DMS153 treated with DMSO at 0.1 percent for 48 hours (cell line): Measurements from ENCODE around the gene NBAS.

ENCODE experiments used
- DNase-seq: peaks from one replicate; lab custom pipeline; 2025; ENCODE audit not compliant: unreplicated experiment; lab: John Stamatoyannopoulos, UW

The NBAS gene

DNA sequence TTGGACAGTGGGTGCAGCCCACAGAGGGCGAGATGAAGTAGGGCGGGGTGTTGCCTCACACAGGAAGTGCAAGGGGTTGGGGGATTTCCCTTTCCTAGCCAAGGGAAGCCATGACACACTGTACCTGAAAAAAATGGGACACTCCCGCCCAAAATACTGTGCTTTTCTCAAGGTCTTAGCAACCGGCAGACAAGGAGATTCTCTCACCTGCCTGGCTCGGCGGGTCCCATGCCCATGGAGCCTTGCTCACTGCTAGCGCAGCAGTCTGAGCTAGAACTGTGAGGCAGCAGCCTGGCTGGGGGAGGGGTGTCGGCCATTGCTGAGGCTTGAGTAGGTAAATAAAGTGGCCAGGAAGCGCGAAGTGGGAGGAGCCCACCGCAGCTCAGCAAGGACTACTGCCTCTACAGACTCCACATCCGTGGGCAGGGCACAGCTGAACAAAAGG, 244.7 kb downstream of the NBAS start:
- no peak for DNase-seq

DNA sequence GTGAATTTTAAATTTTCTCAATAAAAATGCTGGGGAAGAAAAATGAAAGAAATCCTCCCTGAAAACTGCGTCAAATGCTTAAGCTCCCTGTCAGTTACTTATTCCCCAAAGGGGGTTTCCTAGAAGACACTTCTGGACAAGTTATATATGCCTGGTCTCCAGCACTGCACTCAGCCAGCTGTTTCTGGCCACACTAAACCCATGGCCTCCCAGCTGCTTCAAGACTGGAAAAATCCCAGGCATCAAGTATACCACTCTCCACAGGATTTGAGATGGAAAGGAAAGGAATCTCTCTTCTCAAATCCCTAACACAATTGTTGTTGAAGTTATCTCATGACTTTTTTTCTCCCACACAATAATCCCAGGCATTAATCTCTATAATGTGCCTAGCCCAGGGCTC, 245.7 kb downstream of the NBAS start:
- no peak for DNase-seq

DNA sequence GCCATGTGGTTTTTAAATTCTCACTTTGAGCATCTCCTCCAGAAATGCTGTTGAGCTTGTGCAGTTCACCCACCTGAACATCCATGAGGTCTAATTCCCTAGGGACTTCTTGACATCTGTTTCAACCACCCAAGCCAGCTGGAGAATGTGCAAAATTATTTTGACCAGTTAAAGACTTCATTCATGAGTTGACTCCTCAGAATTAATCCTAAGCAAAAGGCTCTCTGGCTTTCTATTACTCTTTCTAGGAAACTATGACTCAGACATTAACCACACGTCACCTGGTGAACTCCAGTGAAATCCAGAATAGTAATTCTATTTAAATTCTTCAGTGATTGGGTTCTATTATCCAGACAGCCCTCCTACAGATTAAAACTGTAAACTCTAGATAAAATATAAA, 247.5 kb downstream of the NBAS start:
- DNase-seq, result no peak

DNA sequence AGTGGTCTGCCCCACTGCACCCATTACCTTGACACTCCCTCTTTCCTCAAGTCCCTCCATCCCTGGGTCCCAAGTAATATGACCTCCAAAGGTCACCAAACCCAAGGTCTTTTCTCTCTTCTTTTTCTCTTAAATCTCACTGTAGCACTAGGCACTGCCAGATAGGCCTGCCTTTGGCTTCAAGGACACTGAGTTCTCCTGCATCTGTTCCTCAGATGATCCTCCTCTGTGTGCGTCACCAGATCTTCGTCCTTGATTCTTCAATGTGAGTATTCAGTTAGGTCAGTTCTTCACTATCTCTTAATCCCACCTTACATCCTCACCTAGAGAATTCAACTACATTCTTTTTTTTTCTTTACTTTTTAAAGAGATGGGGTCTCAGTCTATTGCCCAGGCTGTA, 249.2 kb downstream of the NBAS start:
- no peak for DNase-seq

DNA sequence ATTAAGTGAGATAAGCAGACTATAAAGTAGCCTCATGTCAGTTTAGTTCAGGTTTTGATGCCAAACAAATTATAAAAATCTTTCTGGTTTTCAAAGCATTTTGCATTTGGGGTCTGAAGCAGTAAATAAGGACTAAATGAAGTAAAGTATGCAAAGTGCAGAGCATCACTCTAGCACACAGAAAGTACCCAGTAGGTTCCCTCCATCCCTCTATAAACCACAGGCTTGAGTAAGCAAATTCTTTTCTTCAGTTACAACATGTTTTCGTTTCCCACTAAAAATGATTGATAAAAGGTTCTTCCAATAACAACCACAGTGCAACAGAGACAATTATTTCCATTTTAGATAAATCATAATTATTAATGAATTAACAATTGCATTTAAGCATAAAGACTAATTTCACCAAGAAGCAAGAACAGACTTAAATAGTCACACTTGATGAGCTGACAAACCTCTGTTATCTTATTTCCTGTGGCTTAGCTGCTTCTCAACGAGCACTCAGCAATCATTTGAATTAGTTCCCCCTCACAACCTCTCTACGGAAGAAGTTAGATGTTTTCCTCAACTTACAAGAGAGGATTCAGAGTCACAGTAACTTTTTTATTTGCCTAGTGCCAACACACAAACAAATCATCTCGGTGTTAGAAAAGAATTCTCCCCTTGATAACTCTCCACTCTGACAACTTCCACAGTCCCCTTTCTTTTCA, 249.8 kb downstream of the NBAS start:
- no peak for DNase-seq

DNA sequence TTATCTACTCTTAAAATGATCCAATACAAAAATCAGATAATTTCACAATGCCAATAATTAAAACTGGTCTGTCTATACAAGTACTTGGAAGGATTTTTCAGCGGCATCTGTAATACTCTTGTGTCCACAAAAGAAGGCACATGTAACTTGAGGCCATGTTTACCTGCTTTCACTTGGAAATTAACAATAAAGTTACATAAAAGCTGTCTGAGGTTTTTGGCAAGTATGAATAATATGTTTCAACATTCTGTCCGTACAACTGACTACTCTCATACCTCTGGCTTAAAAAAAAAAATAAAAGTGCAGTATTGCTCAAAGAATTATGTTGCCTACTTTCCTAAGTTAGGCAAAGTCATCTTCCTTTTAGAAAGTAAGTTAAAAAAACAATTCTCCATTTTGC, 253.6 kb downstream of the NBAS start:
- no peak for DNase-seq

DNA sequence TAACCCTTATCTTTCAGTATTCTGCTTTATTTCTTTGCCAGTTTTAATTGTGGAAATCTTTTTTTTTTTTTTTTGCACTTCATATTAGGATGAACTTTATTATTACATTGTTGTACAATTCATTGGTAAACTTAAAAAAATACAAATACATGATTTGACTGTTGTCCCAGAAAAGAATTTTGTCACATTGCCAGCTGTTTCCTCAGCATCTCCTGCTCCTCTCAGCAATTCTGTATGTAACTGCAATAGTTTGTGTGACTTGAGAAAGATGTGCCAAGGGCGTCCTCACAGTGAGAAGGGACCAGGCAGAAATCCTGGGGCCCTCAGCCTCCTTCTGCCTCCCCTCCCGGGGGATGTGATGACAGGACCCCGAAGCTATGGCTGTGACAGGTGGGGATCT, 254.4 kb downstream of the NBAS start:
- no peak for DNase-seq

DNA sequence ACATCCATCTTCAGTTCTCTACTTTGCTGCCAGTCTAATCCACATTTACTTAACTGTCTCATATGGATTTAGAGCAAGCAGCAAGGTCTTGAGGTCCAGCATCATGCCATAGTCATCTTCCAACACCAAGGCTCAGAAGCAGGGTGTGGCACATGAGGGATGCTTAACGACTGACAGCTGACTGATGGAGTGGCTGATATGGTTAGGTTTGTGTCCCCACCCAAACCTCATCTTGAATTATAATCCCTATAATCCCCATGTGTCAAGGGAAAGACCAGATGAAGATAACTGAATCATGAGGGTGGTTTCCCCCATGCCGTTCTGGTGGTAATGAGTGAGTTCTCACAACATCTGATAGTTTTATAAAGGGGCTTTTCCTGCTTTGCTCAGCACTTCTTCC, 257.3 kb downstream of the NBAS start:
- no peak for DNase-seq

DNA sequence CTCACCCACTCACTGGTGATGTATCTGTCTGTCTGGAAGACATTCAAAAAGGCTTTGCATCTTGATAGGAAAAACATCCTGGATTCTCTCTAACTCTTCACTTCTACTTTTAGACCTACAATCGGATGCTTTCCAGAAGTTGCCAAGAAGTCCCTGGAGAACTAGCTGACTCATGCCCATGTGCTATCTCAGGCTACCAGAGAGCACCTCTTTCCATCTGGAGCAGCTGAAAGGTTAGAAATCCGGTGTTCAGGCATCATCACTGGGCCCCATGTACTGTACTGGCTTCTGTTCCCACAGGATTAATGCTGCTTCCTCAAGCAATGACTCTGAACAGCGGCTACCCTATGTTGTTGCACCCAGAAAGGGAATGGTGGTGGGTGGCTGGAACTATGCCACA, 259.0 kb downstream of the NBAS start:
- DNase-seq, result no peak

DNA sequence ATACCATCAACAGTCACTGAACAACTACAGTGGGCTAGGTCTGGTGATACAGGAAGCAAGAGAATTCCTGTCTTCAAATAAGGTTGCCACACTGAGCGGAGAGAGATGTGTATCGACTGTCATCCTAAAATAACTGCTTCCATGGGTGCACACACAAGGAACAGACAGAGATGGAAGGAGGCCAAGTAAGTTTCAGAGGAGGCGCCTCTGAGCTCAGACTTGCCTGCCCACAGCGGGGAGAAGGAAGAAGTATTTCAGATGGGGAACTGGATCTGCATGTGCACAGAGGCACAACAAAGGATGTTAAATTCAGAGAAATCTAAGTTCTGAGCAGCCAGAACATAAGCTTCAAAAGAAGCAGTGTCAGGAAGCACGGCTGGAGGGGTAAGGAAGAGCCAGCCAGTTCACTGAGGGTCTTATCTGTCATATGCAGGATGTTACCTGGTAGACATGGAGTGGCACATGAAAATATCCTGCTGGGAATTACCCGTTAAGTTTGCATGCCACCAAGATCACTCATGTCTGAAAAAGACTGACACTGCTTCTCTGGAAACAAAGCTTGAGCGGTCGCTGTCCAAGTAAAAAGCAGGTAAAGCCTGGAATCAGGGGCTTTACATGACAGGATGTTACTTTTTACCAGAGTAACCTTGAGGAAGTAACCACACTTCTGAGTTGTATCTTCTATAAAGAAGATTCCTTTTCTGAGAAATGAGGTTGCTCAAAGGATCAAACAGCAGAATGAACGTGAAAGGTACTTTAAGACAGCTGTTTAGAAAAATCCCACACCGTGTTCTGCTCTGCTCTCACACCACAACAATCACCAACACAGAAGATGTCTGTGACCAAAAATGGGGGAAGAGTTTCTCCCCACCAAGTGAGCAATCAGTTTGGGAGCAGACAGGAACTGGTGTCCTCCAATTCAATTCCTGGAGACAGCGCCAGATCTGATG, 260.2 kb downstream of the NBAS start:
- DNase-seq, result no peak

DNA sequence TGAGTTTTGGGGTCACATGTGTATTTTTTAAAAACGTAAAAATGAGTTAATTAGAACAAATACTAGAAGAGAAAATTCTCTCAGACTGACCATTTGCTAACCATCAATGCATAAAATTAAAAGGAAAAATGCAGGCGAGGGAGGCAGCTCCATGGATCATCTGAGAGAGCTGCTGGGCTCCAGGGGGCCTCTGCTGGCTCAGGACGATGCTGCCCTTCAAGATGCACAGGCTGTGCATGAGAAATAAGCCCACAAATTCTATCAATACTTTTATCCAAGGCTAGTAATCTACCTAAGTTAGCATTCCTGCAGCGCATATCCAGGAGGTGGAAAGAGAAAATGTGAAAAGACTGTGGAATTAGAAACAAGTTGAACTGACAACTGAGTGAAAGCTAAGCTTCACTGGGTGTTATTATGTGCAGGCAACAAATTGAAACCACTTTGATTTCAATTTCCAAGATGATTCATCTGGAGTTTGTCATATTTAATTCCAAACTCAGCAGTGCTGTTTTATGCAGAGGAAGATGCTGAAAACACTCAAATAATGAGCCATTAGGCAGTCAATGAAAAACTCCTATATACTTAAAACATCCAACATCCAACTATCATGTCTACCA, 261.1 kb downstream of the NBAS start:
- no peak for DNase-seq

DNA sequence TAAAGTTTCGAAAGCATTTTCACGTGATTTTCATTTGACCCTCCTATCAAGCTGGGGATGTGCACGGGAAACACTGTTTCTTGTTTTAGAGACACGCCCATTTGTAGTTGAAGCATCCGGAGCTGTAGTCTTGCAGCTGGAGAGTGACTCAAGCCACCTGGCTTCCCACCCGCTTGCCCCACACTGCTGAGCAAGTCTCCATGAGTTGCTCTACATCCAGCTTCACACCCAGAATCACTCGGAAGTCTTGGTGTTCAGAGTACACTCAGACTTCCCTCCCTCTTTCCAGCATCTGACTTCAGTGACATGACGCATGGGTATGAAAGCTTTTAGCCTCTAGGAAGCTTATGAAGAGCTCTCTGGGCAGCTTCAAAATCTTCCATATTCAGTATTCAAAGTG, 262.4 kb downstream of the NBAS start:
- DNase-seq, result no peak

DNA sequence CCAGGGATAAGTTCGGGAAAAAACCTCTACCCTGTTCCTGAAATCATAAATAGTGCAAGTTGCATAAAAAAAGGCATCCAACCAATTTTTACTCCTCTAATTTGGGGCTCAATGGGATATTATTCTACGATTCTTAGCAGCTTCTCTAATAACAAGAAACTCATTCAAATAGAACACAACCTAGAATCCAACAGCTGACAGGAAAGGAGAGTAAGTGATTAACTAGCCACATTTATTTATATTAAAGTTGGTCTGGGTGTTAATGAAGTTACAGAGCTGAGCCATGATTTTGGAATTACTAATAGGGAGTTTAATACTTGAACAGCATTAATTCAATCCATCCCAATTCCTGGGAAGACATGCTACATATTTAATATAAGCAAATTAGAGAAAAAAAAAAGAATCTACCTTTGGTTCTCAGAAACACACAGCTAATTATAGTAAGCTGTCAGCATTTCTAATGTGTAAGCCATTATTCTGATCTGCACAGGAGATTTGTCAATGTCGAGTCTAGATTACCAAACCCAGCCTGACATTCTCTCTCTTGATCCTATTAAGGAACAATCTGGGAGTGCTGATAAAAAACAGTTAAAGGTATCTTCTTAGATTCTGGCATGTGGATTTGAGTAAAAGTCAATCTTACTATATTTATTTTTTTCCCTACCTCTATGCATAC, 267.7 kb downstream of the NBAS start:
- DNase-seq, result no peak

DNA sequence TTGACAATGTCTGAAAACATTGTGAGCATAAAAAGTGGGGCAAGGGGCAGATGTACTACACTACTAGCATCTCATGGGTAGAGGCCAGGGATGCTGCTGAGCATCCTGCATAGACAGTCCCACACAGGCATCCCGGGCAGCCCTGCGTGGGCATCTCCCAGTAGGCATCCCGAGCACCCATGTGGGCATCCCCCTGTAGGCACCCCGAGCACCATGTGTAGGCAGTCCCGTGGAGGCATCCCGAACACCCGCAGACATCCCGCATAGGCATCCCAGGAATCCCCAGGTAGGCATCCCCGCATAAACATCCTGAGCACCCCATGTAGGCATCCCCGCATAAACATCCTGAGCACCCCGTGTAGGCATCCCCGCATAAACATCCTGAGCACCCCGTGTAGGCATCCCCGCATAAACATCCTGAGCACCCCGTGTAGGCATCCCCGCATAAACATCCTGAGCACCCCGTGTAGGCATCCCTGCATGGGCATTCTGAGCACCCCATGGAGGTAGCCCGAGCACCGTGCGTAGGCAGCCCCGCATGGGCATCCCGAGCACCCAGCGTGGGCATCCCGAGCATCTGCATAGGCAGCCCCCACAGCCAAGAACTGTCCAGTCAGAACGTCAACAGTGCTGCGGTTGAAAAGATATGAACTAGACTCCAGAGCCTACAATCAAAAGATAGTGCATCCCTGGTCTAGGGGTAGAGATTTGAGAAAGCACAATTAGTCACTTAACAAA, 273.5 kb downstream of the NBAS start:
- DNase-seq, result no peak

DNA sequence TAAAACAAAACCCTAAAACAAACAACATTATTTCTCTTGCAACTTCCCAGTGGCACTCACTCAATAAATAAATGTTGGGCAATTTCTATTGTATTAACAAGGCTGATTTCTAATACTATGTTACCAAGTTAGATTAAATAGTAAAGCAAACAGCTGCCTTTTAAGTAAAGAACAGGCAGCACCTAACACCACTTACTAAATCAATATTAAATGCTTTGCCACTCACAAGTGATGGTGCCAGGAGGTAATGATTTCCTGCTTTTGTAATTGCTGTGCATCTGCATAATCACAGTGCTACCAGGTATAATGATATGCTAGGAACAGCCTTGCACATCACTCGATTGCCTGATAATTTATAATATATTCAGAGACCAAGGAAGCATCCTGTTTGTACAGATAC, 276.5 kb downstream of the NBAS start:
- no peak for DNase-seq

DNA sequence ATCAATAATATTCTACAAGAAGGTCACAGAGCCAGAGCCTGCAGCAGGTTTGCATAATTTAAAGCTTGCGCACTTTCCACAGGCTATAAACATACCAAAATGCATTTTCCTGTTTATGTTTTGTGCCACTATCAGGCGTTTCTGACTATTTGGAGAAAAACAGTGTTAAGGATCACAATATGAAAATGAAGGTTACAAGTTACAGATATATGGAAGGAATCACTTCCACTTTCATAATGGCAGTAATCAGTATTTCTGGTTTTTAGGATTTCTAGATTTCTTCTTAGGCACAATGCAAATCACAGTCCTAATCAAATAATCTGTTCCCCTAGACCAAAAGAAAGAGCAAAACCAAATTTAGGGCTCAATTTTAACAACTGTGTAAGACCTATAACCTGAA, 279.5 kb downstream of the NBAS start:
- no peak for DNase-seq

DNA sequence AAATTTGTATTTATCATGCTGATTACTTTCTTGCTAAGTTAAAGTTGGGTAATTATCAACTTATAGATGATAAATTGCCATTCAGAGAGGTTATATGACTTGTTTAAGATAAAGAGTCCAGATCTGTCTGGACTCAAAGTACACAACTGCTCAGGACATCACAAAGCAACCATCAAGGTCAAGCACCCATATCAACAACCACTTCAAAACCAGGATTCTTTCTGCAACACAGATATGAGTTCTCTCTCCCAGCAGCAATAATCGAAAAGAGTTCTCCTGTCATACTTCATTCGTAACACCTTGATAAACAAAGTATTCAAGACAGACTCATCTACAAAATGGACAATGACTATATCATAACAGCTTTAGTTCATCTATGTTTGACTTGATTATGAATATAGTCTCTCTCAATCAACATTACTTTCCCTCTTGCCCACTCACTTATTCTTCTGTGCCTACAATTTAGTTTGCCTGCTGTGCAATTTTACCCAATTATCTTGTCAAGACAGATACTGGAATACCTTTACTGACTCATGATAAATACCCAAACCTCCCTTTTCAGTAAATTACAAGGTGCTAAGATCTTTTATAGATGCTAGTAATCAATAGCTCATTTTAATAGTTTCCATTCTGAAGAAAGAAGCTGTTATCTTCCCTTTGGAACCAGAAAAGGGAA, 281.8 kb downstream of the NBAS start:
- no peak for DNase-seq

DNA sequence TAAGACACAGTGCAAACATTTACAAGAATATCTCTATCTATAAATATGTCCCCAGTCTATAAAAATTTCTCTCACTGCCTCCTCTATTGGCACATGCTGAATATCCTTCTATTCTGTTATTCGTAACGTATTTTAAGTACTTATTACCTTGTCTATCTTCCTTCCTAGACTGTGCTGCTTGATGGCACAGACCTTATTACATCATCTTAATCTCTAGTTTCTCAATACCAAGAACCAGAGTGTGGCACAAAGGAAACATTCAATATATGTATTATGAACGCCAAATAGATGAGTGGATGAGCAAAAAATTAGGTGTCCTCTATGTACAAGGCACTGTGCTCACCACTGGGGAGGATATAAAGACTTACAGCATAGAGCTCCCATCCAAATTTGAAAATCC, 282.8 kb downstream of the NBAS start:
- DNase-seq, result no peak

DNA sequence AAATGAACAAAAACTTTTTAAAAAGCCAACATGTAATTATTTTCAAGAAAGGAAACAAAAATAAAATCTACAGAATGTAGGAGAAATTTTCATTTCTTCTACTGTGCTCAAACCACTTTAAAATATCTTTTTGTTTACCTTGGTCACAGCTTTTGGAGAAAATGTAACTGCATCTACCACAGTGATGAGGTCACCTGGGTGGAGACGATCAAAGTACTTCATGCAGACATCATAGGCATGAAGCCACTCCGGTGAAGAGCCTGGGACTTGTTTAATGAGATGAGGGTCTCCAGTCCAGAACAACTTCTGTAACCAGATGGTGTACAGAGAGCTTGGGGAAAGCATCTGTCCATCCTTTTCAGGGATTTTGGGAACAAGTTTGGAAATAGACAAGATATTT, 285.8 kb downstream of the NBAS start:
- DNase-seq, result no peak

DNA sequence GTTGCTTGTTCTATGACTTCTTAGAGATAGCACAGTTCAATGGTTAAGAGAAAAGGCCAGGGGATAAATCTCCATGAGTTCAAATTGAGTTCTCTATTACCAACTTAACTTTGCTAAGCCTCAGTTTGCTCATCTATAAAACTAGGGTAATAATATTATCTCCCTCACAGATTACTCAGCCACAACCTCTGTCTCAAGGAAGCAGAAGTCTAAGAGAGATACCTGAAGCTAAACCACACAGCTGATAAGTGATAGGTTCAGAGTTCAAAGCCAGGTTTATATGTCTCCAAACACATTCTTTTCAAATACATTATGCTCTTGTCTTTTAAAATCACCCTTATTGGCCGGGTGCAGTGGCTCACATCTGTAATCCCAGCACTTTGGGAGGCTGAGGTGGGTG, 287.7 kb downstream of the NBAS start:
- DNase-seq, result no peak
